MV-4-11 (cell line): ENCODE data around the gene TMEM203.
"Not testable (repeated sequence)": the region's sequence is repeated elsewhere in the genome, so short reads cannot be mapped to it uniquely, and the experiment has no call there.

Experiments used
- DNase-seq: peaks from one replicate; lab custom pipeline; 2025; lab: John Stamatoyannopoulos, UW

Gene TMEM203

GRCh38 chr9:137205126-137206069 lies at the start of gene TMEM203, which contains the start of gene NDOR1:
TMEM203 (minus strand) TSS chr9:137205648; CDS start chr9:137205414, 234 bp downstream.
NDOR1 (plus strand) TSS chr9:137205700; CDS start chr9:137205778, 78 bp downstream.
- DNase-seq, result peak; percentile 65

GRCh38 chr9:137254624-137255447 lies 49.4 kb upstream of the TMEM203 start, which contains the start of gene NELFB:
NELFB (plus strand) TSS chr9:137255327.
- peak; percentile 82 for DNase-seq

GRCh38 chr9:137253717-137254623 lies 48.5 kb upstream of the TMEM203 start:
- no peak for DNase-seq

DNA sequence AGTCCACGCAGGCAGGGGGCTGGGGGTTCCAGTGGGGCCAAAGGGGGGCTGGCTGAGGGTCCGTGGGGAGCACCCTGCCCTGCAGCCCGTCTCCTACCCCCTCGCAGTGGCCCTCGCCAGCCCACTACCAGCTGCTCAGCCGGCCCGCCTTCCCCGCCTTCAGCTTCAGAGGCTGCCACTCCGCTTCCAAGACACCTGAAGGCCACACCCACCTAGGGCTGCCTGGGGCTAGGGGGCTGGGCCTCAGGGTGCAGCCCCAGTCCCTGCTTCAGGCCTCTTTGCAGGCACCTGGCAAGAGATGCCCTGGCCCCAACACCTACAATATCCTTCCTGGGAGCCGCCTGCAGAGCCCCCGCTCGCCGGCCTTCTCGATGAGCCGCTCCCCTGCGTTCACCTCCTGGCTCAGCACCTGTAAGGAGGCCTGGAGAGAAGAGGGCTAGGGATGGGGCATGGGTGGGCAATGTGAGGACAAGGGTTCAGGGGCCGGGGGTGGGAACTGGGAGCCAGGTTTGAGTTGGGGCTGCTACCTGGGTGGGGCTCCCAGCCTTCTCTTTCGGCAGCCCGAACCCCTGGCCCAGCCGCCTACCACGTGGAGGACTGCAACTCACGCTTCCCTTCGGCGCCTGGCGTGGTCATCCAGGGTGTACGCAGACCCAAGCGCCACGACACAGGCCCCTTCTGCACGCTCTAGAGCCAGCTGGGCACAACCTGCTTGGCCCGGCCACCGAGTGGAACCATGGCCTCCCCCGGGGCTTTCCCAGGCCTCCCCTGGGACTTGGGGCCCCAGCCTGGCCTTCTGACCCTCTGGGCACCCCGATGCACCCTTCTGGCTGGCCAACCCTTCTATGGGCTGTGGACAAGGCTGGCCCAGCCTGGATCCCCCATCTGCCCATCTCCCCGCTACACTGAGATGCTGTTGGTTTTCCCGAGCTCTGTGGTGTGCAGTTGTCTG lies 47.4 kb upstream of the TMEM203 start:
- no peak for DNase-seq

DNA sequence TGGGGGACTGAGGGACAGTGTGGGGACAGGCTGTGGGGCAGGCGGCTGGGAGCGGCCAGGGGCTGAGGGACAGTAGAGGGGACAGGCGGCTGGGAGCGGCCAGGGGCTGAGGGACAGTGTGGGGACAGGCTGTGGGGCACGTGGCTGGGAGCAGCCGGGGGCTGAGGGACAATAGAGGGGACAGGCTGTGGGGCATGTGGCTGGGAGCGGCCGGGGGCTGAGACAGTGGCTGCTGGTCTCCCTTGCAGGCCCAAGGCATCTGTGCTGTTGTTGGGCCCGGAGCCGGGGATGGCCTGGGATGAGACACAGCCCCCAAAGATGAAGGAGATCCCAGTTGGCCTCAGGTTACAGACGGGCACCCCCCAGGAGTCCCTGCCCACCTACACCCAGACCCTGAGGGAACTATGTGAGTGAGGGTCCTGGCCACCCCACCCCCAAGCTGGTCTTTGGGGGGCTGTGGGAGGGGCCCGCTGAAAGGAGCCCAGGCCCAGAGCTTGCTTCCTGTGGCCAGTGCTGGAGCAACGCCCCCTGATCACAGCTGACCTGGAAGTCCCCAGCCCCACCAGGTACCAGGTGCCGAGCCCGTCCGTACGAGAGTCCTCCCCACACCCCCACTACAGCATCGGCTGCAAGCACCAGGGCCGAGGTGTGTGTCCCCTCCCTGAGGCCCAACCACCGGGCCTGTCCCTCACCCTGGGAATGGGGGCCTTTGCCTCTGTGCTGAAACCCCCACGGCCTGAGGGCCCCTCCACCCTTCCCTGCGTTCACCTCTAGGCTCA lies 46.2 kb upstream of the TMEM203 start:
- no peak for DNase-seq

DNA sequence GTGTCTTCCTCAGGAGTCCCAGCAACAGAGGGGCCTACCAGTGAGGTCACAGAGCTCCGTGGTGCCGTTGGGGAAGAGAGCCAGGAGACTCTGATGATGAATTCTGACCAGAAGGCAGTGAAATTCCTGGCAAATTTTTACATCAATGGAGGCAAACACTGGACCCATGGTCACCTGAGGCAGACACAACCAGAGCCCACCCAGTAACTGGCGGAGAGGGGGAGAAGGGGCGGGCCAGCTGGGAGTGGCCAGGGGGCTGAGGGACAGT lies 45.7 kb upstream of the TMEM203 start, which contains the start of gene STPG3:
Gene STPG3, plus strand, starts transcription at position 93 of the 268 bp plus-strand sequence. Its CDS starts 1 bp downstream, at position 94.
- no peak for DNase-seq

DNA sequence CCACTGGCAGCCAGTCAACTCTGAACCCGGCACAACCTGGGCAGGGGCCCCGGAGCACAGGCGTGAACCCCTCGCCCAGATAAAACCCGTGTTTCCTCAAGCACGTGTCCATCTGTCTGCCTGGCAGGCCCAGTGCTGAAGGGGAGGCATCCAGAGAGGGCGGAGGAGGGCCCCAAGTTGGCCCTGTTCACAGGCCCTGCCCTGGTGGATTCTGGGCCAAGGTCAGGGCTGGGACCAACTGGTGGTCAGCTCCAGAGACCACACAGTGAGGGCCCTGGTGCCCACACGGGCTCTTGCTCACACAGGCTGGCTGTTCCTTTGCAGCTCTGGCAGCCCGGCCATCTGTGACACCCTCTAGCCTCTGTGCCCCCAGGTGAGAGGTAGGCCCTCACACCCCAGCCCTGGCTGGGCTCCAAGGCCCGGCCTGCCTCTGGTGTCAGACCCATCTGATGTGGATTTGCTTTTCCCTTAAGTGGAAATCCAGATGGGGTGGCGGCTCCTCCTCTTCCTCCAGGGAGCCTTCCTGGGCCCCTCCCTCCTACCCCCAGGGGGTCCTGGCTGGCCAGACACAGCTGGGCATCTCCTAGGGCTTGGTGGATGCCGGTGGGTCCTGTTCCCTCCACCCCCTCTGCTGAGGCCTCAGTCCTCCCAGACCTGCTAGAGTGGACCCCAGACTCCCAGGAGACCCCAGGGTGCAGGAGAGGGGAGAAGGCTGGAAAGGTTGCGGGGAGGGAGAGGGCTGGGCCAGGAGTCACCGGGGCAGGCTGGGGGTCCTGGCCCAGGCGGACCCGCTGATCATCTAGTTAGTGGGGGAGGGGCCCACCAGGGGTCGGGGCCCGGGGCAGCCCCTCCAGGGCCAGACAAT lies 45.1 kb upstream of the TMEM203 start:
- no peak for DNase-seq

DNA sequence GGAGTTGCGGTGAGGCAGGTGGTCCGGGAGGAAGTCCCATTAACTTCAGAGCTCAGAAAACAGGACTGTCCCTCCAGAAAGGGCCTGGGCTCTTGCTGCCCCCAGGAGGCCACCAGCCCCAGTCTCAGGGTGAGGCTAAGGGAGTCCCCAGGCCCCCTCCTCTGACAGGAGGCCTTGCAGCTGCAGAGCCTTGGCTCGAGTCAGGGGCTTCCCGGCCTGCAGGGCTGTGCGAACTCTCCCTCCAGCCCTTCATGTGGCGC lies 42.4 kb upstream of the TMEM203 start:
- no peak for DNase-seq

- no peak for DNase-seq
These were observed 41.9 kb upstream of the TMEM203 start for GRCh38 chr9:137247135-137247915.

DNA sequence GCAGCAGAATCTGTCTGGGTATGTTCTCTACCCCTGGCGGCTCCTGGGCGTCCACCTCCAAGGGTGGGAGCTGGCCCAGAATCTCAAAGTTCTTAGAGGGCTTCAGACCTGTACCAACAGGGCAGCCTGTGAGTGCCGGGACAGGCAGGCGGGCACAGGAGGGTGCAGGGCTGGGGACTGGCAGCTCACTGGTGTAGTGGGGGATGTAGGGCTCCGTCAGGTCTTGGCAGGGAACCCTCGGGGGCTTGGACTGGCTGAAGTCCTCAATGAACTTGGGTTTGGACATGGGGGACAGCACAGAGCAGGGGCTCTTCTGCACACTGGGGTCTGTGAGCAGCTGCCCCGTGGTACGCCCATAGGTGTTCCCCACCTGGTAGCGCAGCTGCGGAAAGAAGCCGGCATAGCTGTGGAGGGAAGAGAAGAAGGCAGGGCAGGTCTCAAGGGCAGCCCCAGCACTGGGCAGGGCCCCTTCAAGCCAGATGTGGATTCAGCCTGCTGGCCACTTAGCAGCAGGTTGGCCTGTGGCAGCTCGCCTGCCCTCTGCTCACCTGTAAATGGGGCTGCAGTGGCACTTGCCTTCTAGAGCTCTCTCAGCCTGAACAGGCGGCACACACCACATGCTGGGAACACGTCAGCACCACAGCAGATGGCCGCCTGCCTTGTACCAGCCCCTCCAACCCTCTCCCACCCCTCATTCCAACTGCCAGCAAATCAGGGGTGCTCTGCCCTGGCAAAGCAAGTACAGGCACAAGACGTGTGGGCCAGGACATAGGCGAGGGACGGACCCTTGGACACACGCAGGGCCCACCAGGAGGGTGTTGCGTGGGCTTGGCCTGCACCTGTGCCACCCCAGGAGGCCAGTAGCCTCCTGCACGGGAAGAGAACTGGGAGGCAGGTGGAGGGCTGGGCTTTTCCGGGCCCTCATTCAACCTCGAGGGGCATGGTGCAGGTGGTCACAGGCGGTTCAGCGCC lies 40.3 kb upstream of the TMEM203 start:
- no peak for DNase-seq

- DNase-seq, result no peak
These were observed 39.3 kb upstream of the TMEM203 start for GRCh38 chr9:137244486-137245449.

GRCh38 chr9:137243626-137244485 lies 38.4 kb upstream of the TMEM203 start:
- no peak for DNase-seq

GRCh38 chr9:137243266-137243625 lies 37.8 kb upstream of the TMEM203 start:
- not testable (repeated sequence) for DNase-seq

GRCh38 chr9:137242269-137243203 lies 37.1 kb upstream of the TMEM203 start:
- no peak for DNase-seq
